SK-N-SH treated with all-trans-retinoic acid at 6 μM for 48 hours (cell line): ENCODE measurements around the gene KYAT1.

Experiments
- ATAC-seq: fragments of 200-7000 bp; cut with Tn5 transposase; 3 replicates; pipeline ENCODE4 v1.9.1; 2020; ENCODE audit warnings: mild to moderate bottlenecking, moderate library complexity
- ARNTL ChIP-seq: fragments of 450-650 bp; formaldehyde crosslinking; IDR thresholded peaks from 2 replicates; pipeline ENCODE4 v1.5.0; 2020; ENCODE audit warnings: low read depth, mild to moderate bottlenecking, moderate library complexity, borderline replicate concordance
- BACH2 ChIP-seq: fragments of 250-450 bp; sonication (Bioruptor Pico); IDR thresholded peaks from 2 replicates; pipeline ENCODE4 v1.9.0; 2021; ENCODE audit warnings: mild to moderate bottlenecking, borderline replicate concordance
- CSDC2 ChIP-seq: fragments of 250-450 bp; sonication (Bioruptor Pico); IDR thresholded peaks from 2 replicates; pipeline ENCODE4 v1.5.0; 2020; ENCODE audit warnings: mild to moderate bottlenecking, moderate library complexity
- CSRNP3 ChIP-seq: fragments of 250-450 bp; sonication (Bioruptor Pico); IDR thresholded peaks from 2 replicates; pipeline ENCODE4 v1.5.1; 2021; ENCODE audit warnings: mild to moderate bottlenecking, moderate library complexity
- ESRRG ChIP-seq: fragments of 250-450 bp; sonication (Bioruptor Pico); IDR thresholded peaks from 2 replicates; pipeline ENCODE4 v1.6.1; 2021; ENCODE audit warnings: mild to moderate bottlenecking
- GLIS3 ChIP-seq: fragments of 250-450 bp; sonication (Bioruptor Pico); IDR thresholded peaks from 2 replicates; pipeline ENCODE4 v1.5.0; 2020; ENCODE audit warnings: mild to moderate bottlenecking, moderate library complexity
- ISL1 ChIP-seq: fragments of 250-450 bp; sonication (Bioruptor Pico); IDR thresholded peaks from 2 replicates; pipeline ENCODE4 v2.1.2; 2022; ENCODE audit warnings: mild to moderate bottlenecking, moderate library complexity
- OSR1 ChIP-seq: fragments of 250-450 bp; sonication (Bioruptor Pico); IDR thresholded peaks from 2 replicates; pipeline ENCODE4 v1.8.0; 2022; ENCODE audit warnings: moderate library complexity, mild to moderate bottlenecking, inconsistent platforms
- PATZ1 ChIP-seq: fragments of 250-450 bp; sonication (Bioruptor Pico); IDR thresholded peaks from 2 replicates; pipeline ENCODE4 v1.8.0; 2020; ENCODE audit warnings: mild to moderate bottlenecking, moderate library complexity, borderline replicate concordance
- POU6F1 ChIP-seq: fragments of 250-450 bp; sonication (Bioruptor Pico); IDR thresholded peaks from 2 replicates; pipeline ENCODE4 v1.8.0; 2021; ENCODE audit warnings: low read depth, mild to moderate bottlenecking, moderate library complexity, borderline replicate concordance
- PPARA ChIP-seq: fragments of 250-450 bp; sonication (Bioruptor Pico); IDR thresholded peaks from 2 replicates; pipeline ENCODE4 v1.5.0; 2020; ENCODE audit warnings: mild to moderate bottlenecking, borderline replicate concordance
- RARB ChIP-seq: fragments of 250-450 bp; sonication (Bioruptor Pico); IDR thresholded peaks from 2 replicates; pipeline ENCODE4 v1.8.0; 2021; ENCODE audit warnings: mild to moderate bottlenecking, moderate library complexity
- SNAI2 ChIP-seq: fragments of 250-450 bp; sonication (Bioruptor Pico); IDR thresholded peaks from 2 replicates; pipeline ENCODE4 v1.5.0; 2020; ENCODE audit warnings: mild to moderate bottlenecking, moderate library complexity
- TCF4 ChIP-seq: fragments of 250-450 bp; sonication (Bioruptor Pico); IDR thresholded peaks from 2 replicates; pipeline ENCODE4 v1.8.0; 2021; ENCODE audit warnings: mild to moderate bottlenecking, moderate library complexity, borderline replicate concordance
- TOX ChIP-seq: fragments of 250-450 bp; sonication (Bioruptor Pico); IDR thresholded peaks from 2 replicates; pipeline ENCODE4 v1.8.0; 2021; ENCODE audit warnings: mild to moderate bottlenecking, moderate library complexity, borderline replicate concordance
- TSHZ2 ChIP-seq: fragments of 250-450 bp; sonication (Bioruptor Pico); IDR thresholded peaks from 2 replicates; pipeline ENCODE4 v1.5.0; 2020; ENCODE audit warnings: mild to moderate bottlenecking, moderate library complexity
- ZC3H10 ChIP-seq: fragments of 250-450 bp; sonication (Bioruptor Pico); IDR thresholded peaks from 2 replicates; pipeline ENCODE4 v1.5.1; 2021; ENCODE audit warnings: mild to moderate bottlenecking, moderate library complexity
- ZFP3 ChIP-seq: fragments of 250-450 bp; sonication (Bioruptor Pico); IDR thresholded peaks from 2 replicates; pipeline ENCODE4 v1.5.0; 2020; ENCODE audit warnings: mild to moderate bottlenecking, moderate library complexity
- ZFP30 ChIP-seq: fragments of 450-650 bp; formaldehyde crosslinking; IDR thresholded peaks from 2 replicates; pipeline ENCODE4 v1.5.0; 2022; ENCODE audit warnings: mild to moderate bottlenecking, moderate library complexity
- ZNF565 ChIP-seq: fragments of 450-650 bp; formaldehyde crosslinking; conservative IDR thresholded peaks from 2 replicates; pipeline ENCODE4 v1.5.0; 2020; ENCODE audit warnings: low read depth, mild to moderate bottlenecking, moderate library complexity
- ZNF70 ChIP-seq: fragments of 450-650 bp; formaldehyde crosslinking; IDR thresholded peaks from 2 replicates; pipeline ENCODE4 v1.5.0; 2020; ENCODE audit warnings: mild to moderate bottlenecking, moderate library complexity
- ZNF8 ChIP-seq: fragments of 450-650 bp; formaldehyde crosslinking; IDR thresholded peaks from 2 replicates; pipeline ENCODE4 v1.5.0; 2020; ENCODE audit warnings: mild to moderate bottlenecking, moderate library complexity

Gene KYAT1

GRCh38 chr9:128808543-128808942 is 73.2 kb downstream of the KYAT1 start (continued):
- TF ChIP-seq ZNF8 (CRISPR knock-in tag): no peak
- TF ChIP-seq ESRRG (CRISPR knock-in tag): no peak
- TF ChIP-seq ARNTL (CRISPR knock-in tag): no peak
- no peak for TF ChIP-seq ZFP3 (CRISPR knock-in tag)
- TF ChIP-seq TCF4 (CRISPR knock-in tag): no peak
- TF ChIP-seq POU6F1: no peak

- ATAC-seq: no peak
- no peak for TF ChIP-seq PATZ1 (CRISPR knock-in tag)
- TF ChIP-seq OSR1 (CRISPR knock-in tag): no peak
- TF ChIP-seq ZFP30 (CRISPR knock-in tag): no peak
- TF ChIP-seq RARB (CRISPR knock-in tag): no peak
- no peak for TF ChIP-seq ZNF565 (CRISPR knock-in tag)
These were observed 73.9 kb downstream of the KYAT1 start for GRCh38 chr9:128807827-128808226.

- ATAC-seq: no peak
- TF ChIP-seq ZNF70 (no peak), PPARA (CRISPR knock-in tag) (no peak), TCF4 (CRISPR knock-in tag) (no peak)
- TF ChIP-seq, all 23 proteins: peak for 0
These were observed 76.1 kb downstream of the KYAT1 start for GRCh38 chr9:128805661-128806060.

- ATAC-seq: no peak
- TF ChIP-seq CSRNP3 (CRISPR knock-in tag) (no peak), TCF4 (CRISPR knock-in tag) (no peak), PATZ1 (CRISPR knock-in tag) (no peak), SNAI2 (CRISPR knock-in tag) (no peak), GLIS3 (CRISPR knock-in tag) (no peak), ESRRG (CRISPR knock-in tag) (no peak), BACH2 (no peak), ZNF8 (CRISPR knock-in tag) (no peak), ZNF70 (no peak), TSHZ2 (CRISPR knock-in tag) (no peak), ZFP30 (CRISPR knock-in tag) (no peak), ISL1 (CRISPR knock-in tag) (no peak), OSR1 (CRISPR knock-in tag) (no peak), ZFP3 (CRISPR knock-in tag) (no peak), ARNTL (CRISPR knock-in tag) (no peak), RARB (CRISPR knock-in tag) (no peak), PPARA (CRISPR knock-in tag) (no peak), CSDC2 (CRISPR knock-in tag) (no peak), ZC3H10 (CRISPR knock-in tag) (no peak), TOX (no peak)
- TF ChIP-seq, all 23 proteins: peak for 0
These were observed 79.3 kb downstream of the KYAT1 start for GRCh38 chr9:128802482-128802881.
